Measurements from ENCODE around the gene PIP4P1.
"Not testable (repeated sequence)": the region's sequence is repeated elsewhere in the genome, so short reads cannot be mapped to it uniquely, and the experiment has no call there.

PIP4P1 gene

GRCh38 chr14:20476776-20477175, 15.5 kb upstream of the PIP4P1 start:
- DNase-seq (ENCODE audit: low read depth in 2 of 2) = no peak

GRCh38 chr14:20472536-20473169, 11.4 kb upstream of the PIP4P1 start:
- no peak for DNase-seq (ENCODE audit: low read depth in 2 of 2)

GRCh38 chr14:20470603-20470901, 9.3 kb upstream of the PIP4P1 start:
- no peak for DNase-seq (ENCODE audit: low read depth in 2 of 2)

- peak; percentile 38 to 50 for DNase-seq (ENCODE audit: low read depth in 2 of 2)
These were observed 8.8 kb upstream of the PIP4P1 start for GRCh38 chr14:20469890-20470602.

- peak; percentile 78 to 83 for DNase-seq (ENCODE audit: low read depth in 2 of 2)
These were observed 8.1 kb upstream of the PIP4P1 start, which contains the start of gene PNP for GRCh38 chr14:20469242-20469889. Gene PNP, plus strand, starts transcription at chr14:20469406. Its CDS starts 119 bp downstream, at chr14:20469525.

GRCh38 chr14:20468764-20469241, 7.6 kb upstream of the PIP4P1 start:
- no peak for DNase-seq (ENCODE audit: low read depth in 2 of 2)

GRCh38 chr14:20460458-20461224, 593 bp downstream of the PIP4P1 start:
- peak in 1 of 2 donors; percentile 46 for DNase-seq (ENCODE audit: low read depth in 2 of 2)

GRCh38 chr14:20458031-20458789, 3.0 kb downstream of the PIP4P1 start:
- no peak for DNase-seq (ENCODE audit: low read depth in 2 of 2)

- DNase-seq (ENCODE audit: low read depth in 2 of 2) = no peak
These were observed 4.3 kb downstream of the PIP4P1 start for GRCh38 chr14:20456971-20457370.

GRCh38 chr14:20455355-20456300, 5.6 kb downstream of the PIP4P1 start:
- DNase-seq (ENCODE audit: low read depth in 2 of 2) = peak; percentile 36 to 37

GRCh38 chr14:20454516-20455354, 6.5 kb downstream of the PIP4P1 start, which contains the start of the genes APEX1 and OSGEP:
Gene APEX1, plus strand, starts transcription at chr14:20455226. Its CDS starts 420 bp downstream, at chr14:20455646.
Gene OSGEP, minus strand, starts transcription at chr14:20454812. Its CDS starts 129 bp downstream, at chr14:20454683.
- DNase-seq (ENCODE audit: low read depth in 2 of 2) = peak; percentile 96 to 97

GRCh38 chr14:20452831-20453230, 8.4 kb downstream of the PIP4P1 start:
- not testable (repeated sequence) for DNase-seq (ENCODE audit: low read depth in 2 of 2)

GRCh38 chr14:20446889-20447288, 14.3 kb downstream of the PIP4P1 start:
- DNase-seq (ENCODE audit: low read depth in 2 of 2) = no peak

GRCh38 chr14:20443650-20444049, 17.6 kb downstream of the PIP4P1 start:
- not testable (repeated sequence) for DNase-seq (ENCODE audit: low read depth in 2 of 2)

- no peak for DNase-seq (ENCODE audit: low read depth in 2 of 2)
These were observed 19.8 kb downstream of the PIP4P1 start for GRCh38 chr14:20441461-20441860.

GRCh38 chr14:20440882-20441281, 20.4 kb downstream of the PIP4P1 start:
- no peak for DNase-seq (ENCODE audit: low read depth in 2 of 2)

- no peak for DNase-seq (ENCODE audit: low read depth in 2 of 2)
These were observed 20.8 kb downstream of the PIP4P1 start for GRCh38 chr14:20440465-20440864.

- DNase-seq (ENCODE audit: low read depth in 2 of 2) = no peak
These were observed 22.6 kb downstream of the PIP4P1 start for GRCh38 chr14:20438664-20439063.

GRCh38 chr14:20436363-20436755, 24.9 kb downstream of the PIP4P1 start:
- no peak for DNase-seq (ENCODE audit: low read depth in 2 of 2)
